Measurements from ENCODE around the gene IL1RAP.
"Not testable (repeated sequence)": the region's sequence is repeated elsewhere in the genome, so short reads cannot be mapped to it uniquely, and the experiment has no call there.

IL1RAP gene

GRCh38 chr3:190514413-190515153 is 698 bp downstream of the IL1RAP start:
- peak; percentile 21 for DNase-seq

- DNase-seq, result no peak
Observed at GRCh38 chr3:190516416-190516815, 2.5 kb downstream of the IL1RAP start.

GRCh38 chr3:190517687-190518086 is 3.8 kb downstream of the IL1RAP start:
- no peak for DNase-seq

GRCh38 chr3:190518531-190518930 is 4.6 kb downstream of the IL1RAP start:
- DNase-seq, result not testable (repeated sequence)

GRCh38 chr3:190519886-190520285 is 6.0 kb downstream of the IL1RAP start:
- no peak for DNase-seq

- no peak for DNase-seq
Observed at GRCh38 chr3:190521998-190522397, 8.1 kb downstream of the IL1RAP start.

- DNase-seq, result no peak
Observed at GRCh38 chr3:190522621-190523222, 8.8 kb downstream of the IL1RAP start.

GRCh38 chr3:190524942-190525341 is 11.1 kb downstream of the IL1RAP start:
- no peak for DNase-seq

GRCh38 chr3:190525634-190526033 is 11.7 kb downstream of the IL1RAP start:
- no peak for DNase-seq

- DNase-seq, result no peak
Observed at GRCh38 chr3:190526787-190527762, 13.2 kb downstream of the IL1RAP start.

GRCh38 chr3:190528706-190529105 is 14.8 kb downstream of the IL1RAP start:
- no peak for DNase-seq

GRCh38 chr3:190531406-190531805 is 17.5 kb downstream of the IL1RAP start:
- no peak for DNase-seq

- no peak for DNase-seq
Observed at GRCh38 chr3:190532731-190533203, 18.9 kb downstream of the IL1RAP start.

GRCh38 chr3:190533511-190534281 is 19.8 kb downstream of the IL1RAP start:
- DNase-seq, result no peak

- no peak for DNase-seq
Observed at GRCh38 chr3:190534386-190534785, 20.5 kb downstream of the IL1RAP start.

- no peak for DNase-seq
Observed at GRCh38 chr3:190534986-190535385, 21.1 kb downstream of the IL1RAP start.

GRCh38 chr3:190537146-190537545 is 23.3 kb downstream of the IL1RAP start:
- DNase-seq, result no peak

- DNase-seq, result no peak
Observed at GRCh38 chr3:190538288-190538687, 24.4 kb downstream of the IL1RAP start.

- no peak for DNase-seq
Observed at GRCh38 chr3:190539526-190539925, 25.6 kb downstream of the IL1RAP start.

- no peak for DNase-seq
Observed at GRCh38 chr3:190541008-190541407, 27.1 kb downstream of the IL1RAP start.

- no peak for DNase-seq
Observed at GRCh38 chr3:190541560-190541959, 27.7 kb downstream of the IL1RAP start.

- DNase-seq, result no peak
Observed at GRCh38 chr3:190542846-190543245, 29.0 kb downstream of the IL1RAP start.
